DMS153 treated with DMSO at 0.1 percent for 48 hours (cell line): ENCODE measurements around the gene NUP210.
"Not testable (repeated sequence)": the region's sequence is repeated elsewhere in the genome, so short reads cannot be mapped to it uniquely, and the experiment has no call there.

Source experiments
- DNase-seq: peaks from one replicate; lab custom pipeline; 2025; ENCODE audit not compliant: unreplicated experiment; lab: John Stamatoyannopoulos, UW

The NUP210 gene

DNA sequence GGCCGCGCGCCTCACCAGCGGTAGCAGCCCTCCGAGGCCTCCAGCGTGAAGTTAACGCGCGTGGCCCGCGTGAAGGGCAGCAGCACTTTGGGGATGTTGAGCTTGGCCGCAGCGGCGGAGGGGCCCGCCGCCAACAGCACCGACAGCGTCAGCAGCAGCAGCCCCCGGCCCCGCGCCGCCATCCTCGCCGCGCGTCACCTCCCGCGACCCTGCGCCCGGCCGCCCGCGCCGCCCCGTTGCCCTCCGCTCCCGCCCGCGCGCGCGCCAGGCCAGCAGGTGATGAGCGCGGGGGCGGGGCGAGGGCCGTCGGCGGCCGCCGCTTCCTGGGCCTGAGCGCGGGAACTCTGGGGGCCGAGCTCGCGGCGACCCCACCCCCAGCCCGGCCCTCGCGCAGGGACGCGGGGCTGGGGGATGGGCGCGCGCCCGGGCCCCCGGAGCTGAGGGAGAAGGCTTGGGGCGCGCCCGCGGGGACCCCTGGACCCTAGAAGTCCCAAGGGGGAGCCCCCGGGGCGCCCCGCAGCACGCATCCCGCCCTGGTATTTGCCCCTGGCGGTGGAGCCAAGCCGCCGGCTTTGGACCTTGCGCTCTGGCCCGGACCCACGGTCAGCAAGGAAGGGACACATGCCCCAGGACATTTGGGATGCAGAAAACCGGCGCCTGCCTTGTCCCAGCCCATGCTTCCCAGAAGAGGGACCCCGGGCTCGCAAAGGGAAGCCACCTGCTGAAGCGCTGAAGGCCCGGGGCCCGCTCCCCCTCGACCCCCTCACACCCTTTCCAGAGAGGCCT is at the start of gene NUP210:
NUP210 (minus strand) TSS at position 278 of the 786 bp plus-strand sequence; CDS start at position 182, 96 bp downstream.
- peak; percentile 11 for DNase-seq

DNA sequence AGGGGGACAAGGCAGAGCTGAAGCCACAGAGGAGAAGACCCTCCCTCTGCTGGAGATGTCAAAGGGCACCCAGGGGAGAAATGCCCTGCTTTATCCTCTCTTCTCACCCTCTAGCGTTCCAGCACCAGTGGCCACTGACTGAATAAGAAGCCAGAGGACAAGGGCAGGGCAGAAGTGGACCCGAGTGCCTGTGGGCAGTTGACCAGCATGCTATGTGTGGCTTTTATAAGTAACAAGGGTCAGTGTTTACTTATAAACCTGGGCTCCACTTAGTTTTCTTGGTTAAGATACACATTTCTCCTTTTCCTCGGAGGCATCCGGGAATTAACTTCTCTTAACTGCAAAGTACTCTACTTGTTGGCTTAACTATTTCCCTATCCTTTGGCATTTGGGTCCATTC is 46.7 kb upstream of the NUP210 start:
- DNase-seq: no peak

DNA sequence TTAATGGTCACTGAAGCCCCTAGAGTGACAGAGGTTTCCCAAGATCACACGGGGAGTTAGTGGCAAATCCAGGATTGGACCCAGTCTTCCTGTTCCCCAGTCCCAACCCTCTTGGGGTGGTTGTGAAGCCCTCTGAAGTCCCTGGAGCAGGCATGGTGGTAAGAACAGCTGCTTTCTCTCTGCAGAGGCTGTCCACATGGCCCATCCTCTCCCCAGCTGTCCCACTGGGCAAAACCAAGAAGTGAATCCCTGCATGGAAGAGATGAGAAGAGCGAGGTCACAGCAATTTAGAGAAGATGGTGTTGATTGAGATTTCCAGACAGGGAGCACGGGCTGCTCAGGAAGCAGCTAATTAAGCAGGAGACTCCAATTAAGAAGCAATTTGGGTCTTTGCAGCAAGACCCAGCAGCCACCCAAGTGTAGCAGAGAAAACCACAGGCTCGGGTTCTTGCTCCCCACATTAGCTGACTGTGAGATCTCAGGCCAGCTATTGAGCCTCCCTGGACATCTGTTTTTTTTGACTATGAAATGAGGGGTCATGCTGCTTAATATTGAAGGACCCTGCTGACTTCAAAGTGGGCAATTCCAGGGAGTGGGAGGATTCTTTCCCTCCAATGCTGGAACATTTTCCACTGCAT is 45.2 kb upstream of the NUP210 start:
- no peak for DNase-seq

DNA sequence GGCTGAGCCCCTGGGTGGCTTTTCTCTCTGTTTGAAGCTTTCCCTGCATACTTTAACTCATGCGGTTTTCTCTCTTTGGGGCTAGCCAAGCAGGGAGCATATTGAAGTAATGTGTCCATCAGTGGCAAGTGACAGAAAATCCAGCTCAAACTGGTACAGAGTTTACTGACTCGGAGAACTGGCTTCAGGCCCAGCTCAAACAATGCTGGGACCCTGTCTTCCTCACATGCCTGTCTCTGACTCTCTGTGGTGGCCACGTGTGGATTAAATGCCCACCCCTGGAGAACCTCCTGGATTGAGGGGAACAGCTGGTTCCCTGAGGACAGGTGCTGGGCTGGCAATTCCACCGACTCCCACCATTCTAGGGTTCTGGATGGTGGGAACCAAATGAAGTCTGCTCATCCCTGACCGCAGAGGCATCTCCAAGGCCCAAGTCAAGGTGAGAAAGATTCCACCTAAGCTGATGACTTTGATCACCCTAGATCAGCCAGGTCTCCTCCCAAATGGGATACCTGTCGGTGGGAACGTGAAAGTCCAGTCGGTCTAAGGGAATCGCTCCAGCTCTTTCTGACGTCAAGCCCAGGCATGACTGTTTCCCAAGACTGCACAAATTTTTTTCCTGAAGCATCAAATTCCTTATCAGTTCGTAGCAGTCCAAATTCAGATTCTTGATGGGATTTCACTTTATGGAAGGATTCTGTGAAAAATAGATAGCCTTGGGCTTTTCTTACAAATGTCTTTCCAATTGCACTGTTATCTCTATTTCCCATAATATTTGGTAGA is 43.7 kb upstream of the NUP210 start:
- DNase-seq: no peak

DNA sequence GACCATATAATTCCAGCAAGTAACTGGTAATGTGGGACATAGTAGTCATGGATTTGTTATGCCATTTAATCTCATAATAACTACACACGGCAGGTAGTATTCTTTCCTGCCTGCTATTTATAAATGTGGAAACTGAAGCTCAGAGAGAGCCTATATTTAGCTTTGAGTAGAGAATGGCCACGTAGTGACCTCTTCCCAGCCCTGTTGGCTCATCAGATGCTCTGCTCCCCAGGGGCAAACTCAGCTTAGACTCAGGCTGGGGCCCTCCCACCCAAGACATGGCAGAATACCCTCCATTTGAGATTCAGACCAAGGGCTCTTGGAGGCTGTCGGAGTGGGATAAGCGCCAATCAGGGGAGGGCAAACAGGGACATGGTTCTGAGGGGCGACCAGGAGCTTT is 42.7 kb upstream of the NUP210 start:
- no peak for DNase-seq

DNA sequence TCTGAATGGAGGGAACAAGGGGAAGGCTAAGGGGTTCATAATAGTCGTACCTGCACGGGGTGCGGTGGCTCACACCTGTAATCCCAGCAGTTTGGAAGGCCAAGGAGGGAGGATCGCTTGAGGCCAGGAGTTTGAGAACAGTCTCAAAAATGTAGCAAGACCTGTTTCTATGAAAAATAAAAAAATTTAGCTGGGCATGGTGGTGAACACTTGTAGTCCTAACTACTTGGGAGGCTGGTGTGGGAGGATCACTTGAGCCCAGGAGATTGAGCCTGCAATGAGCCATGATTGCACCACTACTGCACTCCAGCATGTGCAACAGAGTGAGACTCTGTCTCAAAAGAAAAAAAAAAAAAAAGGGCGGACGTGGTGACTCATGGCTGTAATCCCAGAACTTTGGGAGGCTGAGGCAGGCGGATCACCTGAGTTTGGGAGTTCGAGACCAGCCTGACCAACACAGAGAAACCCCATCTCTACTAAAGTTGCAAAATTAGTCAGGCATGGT is 42.1 kb upstream of the NUP210 start:
- no peak for DNase-seq

DNA sequence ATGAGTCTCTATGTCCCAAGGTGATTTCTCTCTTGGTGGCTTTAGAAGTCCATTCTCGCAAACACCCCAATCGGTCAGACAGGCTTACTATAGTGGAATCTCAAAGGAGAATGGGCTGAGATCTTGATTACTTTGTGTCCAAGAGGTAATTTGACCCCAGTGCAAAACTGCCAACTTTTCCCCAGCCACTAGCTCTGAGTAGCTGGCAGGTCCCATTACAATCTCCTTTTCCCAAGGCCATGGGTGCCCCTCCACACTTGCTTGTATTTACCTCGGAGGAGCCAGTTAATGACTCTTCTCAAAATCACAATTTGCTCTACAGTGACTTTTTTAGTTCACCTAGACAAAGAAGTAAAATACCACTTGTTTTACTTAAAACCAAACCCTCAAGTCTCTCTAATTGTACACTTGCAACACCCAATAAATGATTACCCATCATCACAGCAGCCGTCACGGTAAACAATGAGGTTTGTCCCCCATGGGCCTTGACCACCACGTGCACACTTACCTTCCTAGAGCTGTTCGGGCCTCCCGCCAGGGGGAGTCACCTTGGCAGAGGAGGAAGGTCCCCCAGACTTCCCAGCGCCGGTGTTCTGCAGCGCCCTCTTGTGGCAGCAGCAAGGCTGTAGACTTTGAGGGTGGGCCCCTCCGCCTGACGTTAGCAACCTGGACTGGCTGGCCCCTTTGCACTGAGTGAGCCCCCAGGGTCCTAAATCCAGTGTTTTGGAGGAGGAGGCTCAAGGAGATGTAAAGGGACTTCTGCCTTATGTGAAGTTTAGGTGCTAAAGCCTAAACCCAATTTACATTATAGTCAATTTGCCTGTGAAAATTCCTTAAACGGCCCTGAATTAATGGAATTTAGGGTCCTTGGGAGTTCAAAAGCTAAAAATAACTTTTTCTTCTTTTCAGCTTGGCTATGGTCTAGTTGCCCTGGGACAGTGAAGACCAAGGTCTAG is 41.3 kb upstream of the NUP210 start:
- no peak for DNase-seq

DNA sequence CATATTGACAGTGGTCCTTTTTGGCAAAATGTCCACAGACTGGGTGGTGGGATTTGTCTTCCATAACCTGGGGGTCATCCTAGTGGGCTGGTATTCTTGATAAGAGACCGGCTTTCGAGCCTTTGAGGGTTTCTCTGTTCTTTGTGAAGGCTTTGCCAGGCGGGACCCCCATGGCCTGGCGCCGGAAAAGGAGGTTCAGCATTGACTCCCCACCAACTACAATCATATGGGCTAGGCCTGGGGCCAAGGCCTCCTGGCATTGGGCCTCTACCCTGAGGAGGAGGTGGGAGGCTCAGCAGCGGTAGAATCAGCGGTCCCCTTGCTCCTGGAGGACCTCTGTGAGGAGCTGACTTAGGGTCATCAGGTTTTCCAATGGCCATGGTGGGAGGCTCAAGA is 40.2 kb upstream of the NUP210 start:
- no peak for DNase-seq

DNA sequence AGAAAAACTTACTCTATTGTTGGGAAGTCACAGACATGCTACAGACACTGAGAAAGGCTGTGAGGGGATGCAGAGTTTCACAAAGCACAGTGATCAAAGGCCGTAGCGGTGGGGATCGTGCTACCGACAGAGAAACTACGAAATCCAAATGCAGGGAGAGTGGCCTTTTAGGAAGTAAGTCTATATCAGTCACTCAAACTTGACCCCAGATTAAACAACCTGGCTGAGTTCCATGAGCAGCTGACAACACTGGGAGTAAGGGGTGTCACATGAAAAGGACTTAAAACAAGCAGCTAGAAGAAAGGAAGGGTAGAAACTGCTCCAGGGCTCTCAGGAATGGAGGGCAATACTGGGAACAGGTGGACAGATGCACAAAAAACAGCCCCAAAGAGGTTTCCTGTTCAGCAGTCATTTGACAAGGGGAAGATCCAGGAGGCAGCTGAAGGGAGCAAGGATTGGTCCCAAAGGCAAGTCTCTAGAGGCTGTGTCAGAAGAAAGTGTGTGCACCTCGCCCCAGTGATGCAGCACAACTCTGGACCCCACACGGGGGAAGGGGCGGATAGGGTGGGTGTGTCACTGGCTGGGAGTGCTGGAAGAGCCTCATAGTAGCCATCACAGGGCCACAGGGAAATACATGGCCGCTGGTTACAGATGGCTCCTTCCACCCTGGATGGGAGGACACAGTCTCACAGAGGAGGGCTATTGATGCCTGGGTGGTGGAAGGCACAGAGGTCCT is 39.7 kb upstream of the NUP210 start:
- no peak for DNase-seq

DNA sequence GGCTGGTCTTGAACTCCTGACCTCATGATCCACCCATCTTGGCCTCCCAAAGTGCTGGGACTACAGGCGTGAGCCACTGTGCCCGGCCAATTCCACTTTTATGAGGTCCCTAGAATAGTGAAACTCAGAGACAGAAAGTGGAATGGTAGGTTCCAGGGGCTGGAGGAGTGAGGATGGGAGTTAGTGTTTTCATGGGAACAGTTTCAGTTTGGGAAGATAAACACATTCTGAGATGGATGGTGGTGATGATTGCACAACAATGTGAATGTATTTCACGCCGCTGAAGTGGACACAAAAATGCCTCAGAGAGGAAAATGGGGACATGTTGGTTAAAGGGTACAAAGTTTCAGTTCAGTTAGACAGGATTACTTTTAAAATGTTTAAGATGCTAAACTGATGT is 37.5 kb upstream of the NUP210 start:
- no peak for DNase-seq

DNA sequence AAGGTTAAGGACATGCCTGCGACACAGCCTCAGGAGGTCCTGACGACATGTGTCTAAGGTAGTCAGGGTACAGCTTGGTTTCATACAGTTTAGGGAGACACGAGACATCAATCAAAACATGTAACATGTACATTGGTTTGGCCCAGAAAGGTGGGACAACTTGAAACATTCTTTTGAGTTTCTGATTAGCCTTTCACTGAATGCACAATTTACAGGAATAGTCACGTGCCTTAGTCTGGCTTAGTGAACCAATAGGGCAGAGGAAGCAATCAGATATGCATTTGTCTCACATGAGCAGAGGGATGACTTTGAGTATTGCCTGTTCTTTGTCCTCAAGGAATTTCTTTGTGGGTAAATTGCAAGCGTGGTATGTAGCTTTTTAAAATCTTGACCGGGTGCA is 35.5 kb upstream of the NUP210 start:
- DNase-seq: no peak

DNA sequence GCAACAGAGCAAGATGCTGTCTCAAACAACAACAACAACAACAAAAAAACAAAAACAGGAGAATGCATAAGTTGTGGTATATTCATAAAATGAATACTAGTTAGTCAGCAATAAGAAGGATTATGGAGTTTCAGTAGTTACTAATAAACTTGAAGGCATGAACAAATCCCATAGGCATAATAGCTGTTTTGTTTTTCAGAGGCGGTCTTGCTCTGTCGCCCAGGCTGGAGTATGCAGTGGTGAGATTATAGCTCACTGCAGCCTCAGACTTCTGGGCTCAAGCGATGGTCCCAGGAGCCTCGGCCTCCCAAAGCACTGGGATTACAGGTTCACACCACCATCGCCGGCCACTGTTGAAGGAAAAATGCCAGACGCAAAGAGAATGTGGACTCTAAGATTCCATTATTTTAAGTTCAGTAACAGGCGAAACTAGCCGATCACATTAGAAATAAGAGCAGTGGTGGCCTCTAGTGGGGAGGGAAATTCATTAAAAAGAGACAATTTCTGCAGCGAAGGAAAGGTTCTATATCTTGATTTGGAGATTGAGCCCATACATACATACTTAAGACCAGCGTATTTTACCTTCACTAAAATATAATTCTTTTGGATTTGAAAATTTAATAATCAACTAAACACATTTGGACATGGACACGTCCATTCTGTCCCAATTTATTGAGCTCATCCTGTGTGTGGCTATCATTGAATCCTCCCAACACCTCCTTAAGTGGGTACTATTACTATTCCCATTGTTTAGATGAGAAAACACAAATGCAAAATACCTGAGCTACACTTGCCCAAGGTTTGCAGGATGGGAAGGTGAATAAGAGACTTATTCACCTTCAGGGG is 32.6 kb upstream of the NUP210 start:
- no peak for DNase-seq

DNA sequence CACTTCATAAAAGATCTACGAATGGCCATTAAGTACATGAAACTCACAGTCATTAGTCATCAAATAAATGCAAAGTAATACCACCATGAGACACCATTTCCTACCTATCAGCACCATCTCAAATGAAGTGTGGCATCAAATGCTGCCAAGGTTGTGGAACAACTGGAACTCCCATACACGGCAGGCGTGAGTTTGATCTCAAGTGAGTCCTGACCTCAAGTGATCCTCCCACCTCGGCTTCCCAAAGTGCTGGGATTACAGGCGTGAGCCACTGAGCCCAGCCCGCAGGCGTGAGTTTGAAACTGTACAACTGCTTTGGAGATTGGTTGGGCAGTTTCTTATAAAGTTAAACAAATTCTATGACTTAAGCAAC is 31.2 kb upstream of the NUP210 start:
- no peak for DNase-seq

DNA sequence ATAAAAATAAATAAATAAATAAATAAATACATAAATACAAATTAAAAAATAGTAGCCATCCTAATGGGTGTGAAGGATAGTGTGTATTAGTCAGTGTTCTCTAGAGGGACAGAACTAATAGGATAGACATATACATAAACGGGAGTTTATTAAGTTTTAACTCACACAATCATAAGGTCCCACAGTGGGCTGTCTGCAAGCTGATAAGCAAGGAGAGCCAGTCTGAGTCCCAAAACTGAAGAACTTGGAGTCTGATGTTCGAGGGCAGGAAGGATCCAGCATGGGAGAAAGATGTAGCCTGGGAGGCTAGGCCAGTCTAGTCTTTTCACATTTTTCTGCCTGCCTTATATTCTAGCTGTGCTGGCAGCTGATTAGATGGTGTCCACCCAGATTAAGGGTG is 22.8 kb upstream of the NUP210 start:
- not testable (repeated sequence) for DNase-seq

DNA sequence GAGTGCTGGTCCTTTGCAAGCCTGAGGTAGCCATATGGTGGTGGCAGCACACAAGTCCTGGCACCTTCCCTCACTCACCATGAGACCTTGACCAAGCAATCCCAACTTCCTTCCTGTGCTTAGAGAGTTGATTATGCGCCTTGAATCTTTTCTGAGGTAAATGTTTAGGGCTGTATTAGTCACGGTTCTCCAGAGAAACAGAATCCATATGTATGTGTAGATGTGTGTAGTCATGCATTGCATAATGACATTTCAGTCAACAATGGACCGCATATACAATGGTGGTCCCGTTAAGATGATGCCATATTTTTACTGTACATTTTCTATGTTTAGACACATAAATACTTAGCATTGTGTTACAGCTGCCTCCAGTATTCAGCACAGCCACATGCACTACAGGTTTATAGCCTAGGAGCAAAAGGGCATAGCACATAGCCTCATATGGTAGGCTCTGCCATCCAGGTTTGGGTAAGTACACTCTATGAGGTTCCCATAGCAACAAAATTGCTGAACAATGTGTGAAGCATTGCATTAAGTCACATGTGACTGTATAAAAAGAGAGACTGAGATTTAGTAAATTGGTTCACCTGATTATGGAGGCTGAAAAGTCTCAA is 20.2 kb upstream of the NUP210 start:
- no peak for DNase-seq

DNA sequence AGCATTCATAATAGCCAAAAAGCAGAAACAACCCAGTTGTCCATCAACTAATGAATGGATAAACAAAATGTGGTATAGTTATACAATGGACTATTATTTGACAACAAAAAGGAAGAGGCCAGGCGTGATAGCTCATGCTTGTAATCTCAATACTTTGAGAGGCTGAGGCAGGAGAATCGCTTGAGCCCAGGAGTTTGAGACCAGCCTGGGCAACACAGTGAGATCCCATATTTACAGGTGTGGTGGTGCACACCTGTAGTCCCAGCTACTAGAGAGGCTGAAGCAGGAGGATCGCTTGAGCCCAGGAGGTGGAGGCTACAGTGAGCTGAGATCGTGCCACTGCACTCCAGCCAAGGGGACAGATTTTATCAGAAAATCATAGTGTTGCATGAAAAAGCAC is 16.1 kb upstream of the NUP210 start:
- DNase-seq: not testable (repeated sequence)

DNA sequence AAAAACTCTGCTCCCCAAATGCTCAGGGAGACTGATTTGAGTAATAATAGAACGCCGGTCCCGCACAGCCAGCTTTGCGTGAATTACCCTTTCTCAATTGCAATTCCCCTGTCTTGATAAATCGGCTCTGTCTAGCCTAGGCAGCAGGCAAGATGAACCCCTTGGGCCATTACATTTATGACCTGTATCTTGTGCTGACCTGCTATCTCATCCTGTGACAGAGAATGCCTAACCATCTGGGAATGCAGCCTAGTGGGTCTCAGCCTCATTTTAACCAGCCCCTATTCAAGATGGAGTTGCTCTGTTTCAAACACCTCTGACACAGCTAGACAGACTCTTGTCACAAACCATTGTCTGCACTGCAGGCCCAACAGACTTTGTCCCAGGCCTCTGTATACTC is 13.8 kb upstream of the NUP210 start:
- DNase-seq: no peak

DNA sequence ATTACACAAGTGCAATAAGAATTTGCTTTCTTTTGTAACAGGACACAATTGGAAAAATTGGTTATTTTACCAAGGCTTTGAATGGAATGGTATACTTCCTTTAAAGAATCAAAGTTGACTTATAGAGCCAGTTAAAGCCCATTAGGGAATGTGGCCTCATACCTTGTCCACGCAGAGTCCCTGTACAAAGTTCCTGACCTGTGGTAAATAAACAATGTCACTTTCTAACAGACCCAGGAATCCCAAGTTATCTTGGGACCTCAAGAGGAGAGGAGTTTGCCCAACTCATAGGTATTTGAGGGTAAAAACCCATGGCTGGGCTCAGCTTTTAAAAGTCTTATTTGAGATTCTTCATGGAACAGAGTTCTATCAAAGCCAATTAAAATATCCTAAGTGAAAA is 12.0 kb upstream of the NUP210 start:
- DNase-seq: no peak

DNA sequence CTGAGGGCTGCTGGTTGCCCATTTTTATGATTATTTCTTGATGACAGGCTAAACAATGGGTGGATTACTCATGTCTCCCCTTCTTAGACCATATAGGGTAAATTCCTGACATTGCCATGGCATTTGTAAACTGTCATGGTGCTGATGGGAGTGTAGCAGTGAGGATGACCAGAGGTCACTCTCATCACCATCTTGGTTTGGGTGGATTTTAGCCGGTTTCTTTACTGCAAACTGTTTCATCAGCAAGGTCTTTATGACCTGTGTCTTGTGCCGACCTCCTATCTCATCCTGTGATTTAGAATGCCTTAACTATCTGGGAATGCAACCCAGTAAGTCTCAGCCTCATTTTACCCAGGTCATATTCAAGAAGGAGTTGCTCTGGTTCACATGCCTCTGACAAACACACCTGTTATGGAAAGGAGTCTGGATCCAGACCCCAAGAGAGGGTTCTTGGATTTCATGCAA is 10.3 kb upstream of the NUP210 start:
- not testable (repeated sequence) for DNase-seq
